HG02943 (cell line): ENCODE results near the gene HSD11B1.
A peak's percentile ranks its signal among the peaks of the same experiment; 100 is the strongest.

ENCODE experiments used
- ATAC-seq: cut with Tn5 transposase; IDR thresholded peaks from one replicate; pipeline ENCODE4 v1.9.1; 2021; ENCODE audit warnings: mild to moderate bottlenecking, low read depth, moderate library complexity; ENCODE audit not compliant: unreplicated experiment

Gene HSD11B1

GRCh38 chr1:209751627-209752231, 47.1 kb downstream of the HSD11B1 start:
- ATAC-seq = peak; percentile 40

GRCh38 chr1:209752890-209753289, 48.2 kb downstream of the HSD11B1 start:
- no peak for ATAC-seq

GRCh38 chr1:209755256-209755655, 50.6 kb downstream of the HSD11B1 start:
- no peak for ATAC-seq

- ATAC-seq = peak; percentile 79
These were observed 51.4 kb downstream of the HSD11B1 start, which contains the start of gene TRAF3IP3 for GRCh38 chr1:209755926-209756614. TRAF3IP3 (plus strand) TSS chr1:209756053; CDS start chr1:209760040, 3,987 bp downstream.

GRCh38 chr1:209756615-209757445, 52.2 kb downstream of the HSD11B1 start:
- ATAC-seq = peak; percentile 35

GRCh38 chr1:209758400-209758799, 53.8 kb downstream of the HSD11B1 start:
- ATAC-seq = no peak

- ATAC-seq = no peak
These were observed 55.2 kb downstream of the HSD11B1 start for GRCh38 chr1:209759829-209760359.

- ATAC-seq = no peak
These were observed 56.5 kb downstream of the HSD11B1 start for GRCh38 chr1:209761011-209761635.

- ATAC-seq = no peak
These were observed 61.4 kb downstream of the HSD11B1 start for GRCh38 chr1:209766051-209766450.

- no peak for ATAC-seq
These were observed 62.5 kb downstream of the HSD11B1 start for GRCh38 chr1:209767096-209767495.

GRCh38 chr1:209767706-209768105, 63.1 kb downstream of the HSD11B1 start:
- no peak for ATAC-seq

- peak; percentile 80 for ATAC-seq
These were observed 63.7 kb downstream of the HSD11B1 start for GRCh38 chr1:209768354-209768774.

- ATAC-seq = peak; percentile 85
These were observed 64.7 kb downstream of the HSD11B1 start for GRCh38 chr1:209769171-209769904.

GRCh38 chr1:209769971-209770370, 65.3 kb downstream of the HSD11B1 start:
- no peak for ATAC-seq

GRCh38 chr1:209770636-209771415, 66.2 kb downstream of the HSD11B1 start:
- no peak for ATAC-seq

GRCh38 chr1:209772126-209772525, 67.5 kb downstream of the HSD11B1 start:
- no peak for ATAC-seq

GRCh38 chr1:209774592-209774991, 69.9 kb downstream of the HSD11B1 start:
- ATAC-seq = no peak

GRCh38 chr1:209775678-209776077, 71.0 kb downstream of the HSD11B1 start:
- ATAC-seq = no peak

GRCh38 chr1:209777587-209777986, 72.9 kb downstream of the HSD11B1 start:
- no peak for ATAC-seq
